K562 (cell line): Measurements from ENCODE around the gene ARMS2. TPM values are rescaled to one million over a fixed set of nuclear protein-coding genes. Genes with fewer than 3 reads are reported as not detected.
A peak's percentile ranks its signal among the peaks of the same experiment; 100 is the strongest.

Experiments used
- ATF1 ChIP-seq, 2 experiments: fragments of 450-650 bp in 1 of 2; IDR thresholded peaks; 2 replicates each; pipeline ENCODE4 v1.6.1; 2016; ENCODE audit warnings: missing compliant biosample characterization in 1 of 2, missing genetic modification characterization in 1 of 2
- BCL6 ChIP-seq: fragments of 250-450 bp; sonication (Bioruptor Pico); IDR thresholded peaks from 2 replicates; pipeline ENCODE4 v1.4.0; 2020
- C11orf30 ChIP-seq: fragments of 450-650 bp; IDR thresholded peaks from 2 replicates; pipeline ENCODE4 v1.6.1; 2016; ENCODE audit warnings: low read depth, mild to moderate bottlenecking
- CC2D1A ChIP-seq: fragments of 450-650 bp; IDR thresholded peaks from 2 replicates; pipeline ENCODE4 v1.6.1; 2017; ENCODE audit warnings: mild to moderate bottlenecking
- CHCHD3 ChIP-seq: fragments of 250-450 bp; sonication (Bioruptor Pico); IDR thresholded peaks from 2 replicates; pipeline ENCODE4 v2.1.2; 2022; ENCODE audit warnings: mild to moderate bottlenecking
- FOXP1 ChIP-seq: sonication (generic); formaldehyde crosslinking; IDR thresholded peaks from 2 replicates; pipeline ENCODE4 v1.8.0; 2022; ENCODE audit warnings: mild to moderate bottlenecking, missing genetic modification reagents
- HOMEZ ChIP-seq: fragments of 250-450 bp; sonication (Bioruptor Pico); IDR thresholded peaks from 2 replicates; pipeline ENCODE4 v1.4.0; 2020; ENCODE audit warnings: mild to moderate bottlenecking, moderate library complexity
- IFI16 ChIP-seq: fragments of 250-450 bp; sonication (Bioruptor Pico); IDR thresholded peaks from 2 replicates; pipeline ENCODE4 v2.1.2; 2022; ENCODE audit warnings: mild to moderate bottlenecking, inconsistent platforms
- MAFK ChIP-seq: IDR thresholded peaks from 2 replicates; pipeline ENCODE4 v1.6.1; 2011; ENCODE audit warnings: low read length, improper control_type of control experiment
- NFIC ChIP-seq: fragments of 450-650 bp; IDR thresholded peaks from 2 replicates; pipeline ENCODE4 v1.6.1; 2017; ENCODE audit warnings: mild to moderate bottlenecking, inconsistent platforms
- POLR2AphosphoS2 ChIP-seq: IDR thresholded peaks from 2 replicates; pipeline ENCODE4 v1.6.1; 2012; ENCODE audit warnings: low read length, improper control_type of control experiment
- POU5F1 ChIP-seq: fragments of 150-350 bp; IDR thresholded peaks from 2 replicates; pipeline ENCODE4 v1.6.1; 2014; ENCODE audit warnings: borderline replicate concordance, low read length, low read depth, mild to moderate bottlenecking; ENCODE audit not compliant: partially characterized antibody
- YBX1 ChIP-seq: fragments of 450-650 bp; IDR thresholded peaks from 2 replicates; pipeline ENCODE4 v1.7.1; 2016; ENCODE audit warnings: mild to moderate bottlenecking
- ZNF174 ChIP-seq: fragments of 250-450 bp; sonication (Bioruptor Pico); IDR thresholded peaks from 2 replicates; pipeline ENCODE4 v1.4.0; 2020; ENCODE audit warnings: mild to moderate bottlenecking
- ZNF316 ChIP-seq: fragments of 450-650 bp; IDR thresholded peaks from 2 replicates; pipeline ENCODE4 v1.6.1; 2016
- polyA plus RNA-seq, 8 experiments: library from polyadenylated mRNA; depleted of rRNA in 4 of 8; stranded (reverse) in 5 of 8; unstranded in 3 of 8; fragments of >200 nt; fragmentation: Nextera tagmentation in 2 of 8; fragmentation: Illumina TruSeq in 1 of 8; extraction: Ambion mirVana in 2 of 8; extraction: Trizol in 1 of 8; gene quantifications; 2 replicates each; pipeline versions ENCODE4 v1.2.1 to v1.2.3, GENCODE V29; 2011 to 2014; ENCODE audit warnings: inconsistent platforms in 1 of 8, missing spikeins in 1 of 8
- total RNA-seq, 7 experiments: library from RNA; depleted of rRNA in 6 of 7; stranded (reverse); fragments of >200 nt in 6 of 7; fragmentation: Illumina TruSeq in 2 of 7; extraction: Trizol in 2 of 7; gene quantifications; 2 replicates each; pipeline versions ENCODE4 v1.2.1 to v1.2.3, GENCODE V29; 2011 to 2021; ENCODE audit warnings: low replicate concordance in 1 of 7

The ARMS2 gene
- total and polyA plus RNA-seq, 9 of the 15 experiments (the other 6 are each of a cell fraction or from before 2014, with no cell fraction given) = not detected

- TF ChIP-seq HOMEZ (CRISPR knock-in tag) = no peak
- no peak for TF ChIP-seq ATF1 (CRISPR knock-in tag; IDR thresholded peaks at IDR 0.05)
- no peak for TF ChIP-seq ATF1 (tag; IDR thresholded peaks at IDR 0.05)
- no peak for TF ChIP-seq BCL6 (CRISPR knock-in tag)
- TF ChIP-seq ZNF174 (CRISPR knock-in tag) = no peak
- TF ChIP-seq POLR2AphosphoS2 = no peak
- no peak for TF ChIP-seq NFIC
- TF ChIP-seq ZNF316 = peak; percentile 68
- peak; percentile 27; the same call in 1 of the 2 replicates for TF ChIP-seq MAFK
- no peak for TF ChIP-seq IFI16 (CRISPR knock-in tag)
- TF ChIP-seq YBX1 = no peak
- TF ChIP-seq C11orf30 = peak; percentile 38; the same call in 1 of the 2 replicates
- no peak for TF ChIP-seq FOXP1 (CRISPR knock-in tag)
- TF ChIP-seq CC2D1A = no peak
- no peak for TF ChIP-seq CHCHD3 (CRISPR knock-in tag)
- TF ChIP-seq POU5F1 = no peak
Measured at GRCh38 chr10:122413327-122413726, 41.1 kb upstream of the ARMS2 start (continued).
